HG03025 (cell line): ENCODE measurements around the gene IFI30.

ENCODE experiments used
- ATAC-seq: cut with Tn5 transposase; IDR thresholded peaks from one replicate; pipeline ENCODE4 v1.9.1; 2021; ENCODE audit warnings: mild to moderate bottlenecking, moderate library complexity; ENCODE audit not compliant: unreplicated experiment, low FRiP score

Gene IFI30

DNA sequence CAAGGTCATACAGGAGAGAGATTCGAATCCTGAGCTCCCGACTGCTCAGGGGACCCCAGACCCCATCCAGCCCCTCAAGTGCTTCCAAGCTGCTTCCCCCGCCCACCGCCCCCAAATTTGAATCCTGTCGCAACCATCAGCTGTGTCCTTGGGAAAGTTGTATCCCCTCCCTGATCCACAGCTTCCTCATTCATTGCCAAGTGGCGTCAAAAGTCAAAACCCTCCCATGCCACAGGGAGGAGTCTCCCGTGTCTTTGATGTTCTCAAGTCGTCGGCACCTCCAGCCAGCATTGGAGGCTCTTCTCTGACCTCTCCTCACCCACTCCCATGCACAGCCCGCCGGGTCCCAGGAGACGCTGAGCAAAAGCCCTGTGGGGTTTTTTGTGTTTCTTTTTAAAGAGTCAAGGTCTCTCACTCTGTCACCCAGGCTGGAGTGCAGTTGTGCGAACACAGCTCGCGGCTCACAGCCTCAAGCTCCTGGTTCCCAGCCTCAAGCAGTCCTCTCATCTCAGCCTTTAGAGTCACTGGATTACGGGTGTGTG lies 2.8 kb upstream of the IFI30 start:
- ATAC-seq: no peak

DNA sequence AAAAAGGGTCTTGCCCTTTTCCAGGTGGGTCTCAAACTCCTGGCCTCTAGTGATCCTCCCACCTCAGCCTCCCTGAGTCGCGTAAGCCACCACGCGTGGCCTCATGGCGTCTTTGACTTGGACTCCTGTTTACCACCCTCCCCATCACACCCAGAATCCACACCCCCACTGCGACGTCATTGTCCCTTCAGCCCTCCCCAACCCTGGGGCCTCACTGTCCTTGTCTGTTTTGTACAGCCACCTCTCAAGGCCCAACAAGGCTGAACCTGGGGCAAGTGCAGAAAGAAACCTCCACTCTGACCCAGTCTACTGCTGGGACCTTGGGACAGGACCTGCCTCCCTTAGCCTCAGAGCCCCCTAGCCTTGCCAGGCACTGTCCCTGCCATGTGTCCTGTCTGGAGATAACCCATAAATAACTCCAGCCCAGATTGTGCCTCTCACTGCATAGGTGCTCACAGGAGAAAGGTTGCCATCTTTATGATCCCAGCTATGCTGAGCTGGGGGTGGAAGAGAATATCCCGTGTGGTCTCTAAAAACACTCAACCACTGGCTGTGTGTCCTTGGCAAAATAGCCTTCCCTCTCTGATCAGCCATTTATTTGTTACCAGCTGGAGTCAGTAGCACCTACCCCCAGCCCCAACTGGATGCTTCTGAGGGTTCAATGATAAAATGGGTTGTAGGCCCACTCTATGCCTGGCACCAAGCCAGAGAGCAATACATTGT lies 1.8 kb upstream of the IFI30 start:
- no peak for ATAC-seq

DNA sequence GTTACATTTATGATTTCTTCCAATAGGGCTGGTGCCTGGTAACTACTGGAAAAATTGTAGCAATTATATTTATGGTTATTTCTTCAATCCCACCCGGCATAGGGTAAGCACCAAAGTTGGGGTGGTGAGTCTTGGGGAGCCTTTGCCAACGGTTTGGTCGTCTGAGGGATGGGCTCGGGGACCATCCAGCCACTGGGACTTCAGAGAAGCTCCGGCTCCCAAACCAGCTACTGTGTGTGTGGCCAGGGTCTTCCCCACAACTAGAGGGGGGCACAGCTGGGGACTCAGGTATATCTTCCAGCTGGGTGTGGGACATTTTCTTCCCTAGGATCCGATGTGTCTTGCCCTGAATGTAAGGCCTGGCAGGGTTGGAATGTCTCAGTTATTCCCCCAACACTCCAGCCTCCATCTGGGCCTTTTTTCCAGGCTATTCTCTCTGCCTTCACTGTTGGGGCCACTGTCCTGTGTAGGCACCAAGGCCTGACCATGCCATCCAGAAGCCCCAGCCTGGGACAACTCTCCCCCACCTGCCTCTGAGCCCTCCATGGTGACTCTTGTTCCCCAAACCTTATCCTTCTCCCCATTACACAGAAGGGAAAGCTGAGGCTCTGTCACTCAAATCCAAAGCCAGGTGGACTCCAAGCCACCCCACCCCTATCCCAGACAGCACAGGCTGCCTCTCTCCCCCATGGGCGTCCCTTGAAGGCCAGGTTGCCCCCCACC lies 1.1 kb upstream of the IFI30 start:
- no peak for ATAC-seq

DNA sequence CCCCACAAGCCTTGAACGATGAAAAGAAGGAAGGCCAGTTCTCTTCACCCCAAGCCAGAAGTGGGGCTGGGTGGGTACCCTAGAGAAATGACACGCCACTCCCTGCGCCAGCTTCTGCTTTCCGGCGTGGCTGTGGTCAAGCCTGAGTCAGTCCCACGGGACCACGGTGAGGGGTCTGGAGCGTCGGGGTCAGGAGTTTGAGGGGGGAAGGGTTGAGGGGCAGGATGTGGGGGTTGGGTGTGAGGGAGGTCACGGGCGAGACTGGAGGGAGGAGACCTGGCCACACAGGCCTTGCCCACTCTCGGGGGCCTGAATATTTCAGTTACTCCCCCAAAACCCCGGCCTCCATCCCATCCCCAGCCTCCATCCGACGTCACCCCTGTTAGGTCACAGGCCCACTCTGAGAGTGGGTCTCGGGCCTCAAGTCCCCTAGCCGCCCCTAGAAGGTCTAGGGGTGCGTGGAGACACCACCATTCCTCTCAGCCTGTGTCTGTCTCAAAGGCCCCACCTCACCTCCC lies 500 bp upstream of the IFI30 start:
- no peak for ATAC-seq

DNA sequence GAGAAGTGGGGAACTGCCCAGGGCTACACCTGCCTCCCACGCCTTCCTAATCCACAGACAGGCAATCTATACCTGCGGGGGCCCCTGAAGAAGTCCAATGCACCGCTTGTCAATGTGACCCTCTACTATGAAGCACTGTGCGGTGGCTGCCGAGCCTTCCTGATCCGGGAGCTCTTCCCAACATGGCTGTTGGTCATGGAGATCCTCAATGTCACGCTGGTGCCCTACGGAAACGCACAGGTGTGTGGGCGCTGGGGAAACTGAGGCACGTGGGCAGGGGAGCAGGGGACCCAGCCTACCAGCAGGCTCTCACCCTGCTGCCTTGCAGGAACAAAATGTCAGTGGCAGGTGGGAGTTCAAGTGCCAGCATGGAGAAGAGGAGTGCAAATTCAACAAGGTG lies 1.4 kb downstream of the IFI30 start:
- ATAC-seq: no peak

DNA sequence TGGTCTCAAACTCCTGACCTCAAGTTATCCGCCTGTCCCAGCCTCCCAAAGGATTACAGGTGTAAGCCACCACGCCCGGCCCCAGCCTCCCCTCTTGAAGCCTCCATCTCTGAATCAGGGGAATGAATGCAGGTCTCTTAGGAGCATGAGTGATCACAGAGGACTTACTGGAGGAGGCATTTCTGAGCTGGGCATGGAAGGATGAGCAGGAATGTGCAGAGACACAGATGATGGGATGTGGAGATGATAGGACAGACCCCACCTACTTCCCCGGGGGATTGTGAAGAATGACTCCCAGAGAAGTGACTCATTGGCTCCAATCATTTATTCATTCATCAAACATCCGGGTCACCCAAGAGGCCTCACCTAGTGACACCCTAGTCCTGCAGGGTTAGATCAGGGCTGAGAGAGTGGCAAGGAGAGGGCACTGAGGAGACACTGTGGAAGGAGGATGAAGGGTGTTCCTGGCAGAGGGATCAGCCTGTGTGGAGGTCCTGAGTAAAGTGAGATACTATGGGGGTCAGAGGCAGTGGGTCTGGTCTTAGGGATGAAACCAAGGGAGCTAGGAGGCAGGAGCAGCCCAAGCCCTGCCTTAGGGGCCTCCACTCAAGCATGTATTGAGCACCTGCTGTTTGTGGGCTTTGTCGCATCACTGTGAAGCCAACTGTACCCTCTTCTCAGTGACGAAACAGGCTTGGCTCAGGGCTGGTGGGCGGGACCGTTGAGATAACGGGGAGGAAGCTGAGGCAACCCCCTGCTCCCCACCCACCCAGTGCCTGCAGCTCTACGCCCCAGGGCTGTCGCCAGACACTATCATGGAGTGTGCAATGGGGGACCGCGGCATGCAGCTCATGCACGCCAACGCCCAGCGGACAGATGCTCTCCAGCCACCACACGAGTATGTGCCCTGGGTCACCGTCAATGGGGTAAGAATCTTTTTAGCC lies 3.0 kb downstream of the IFI30 start:
- ATAC-seq: no peak

DNA sequence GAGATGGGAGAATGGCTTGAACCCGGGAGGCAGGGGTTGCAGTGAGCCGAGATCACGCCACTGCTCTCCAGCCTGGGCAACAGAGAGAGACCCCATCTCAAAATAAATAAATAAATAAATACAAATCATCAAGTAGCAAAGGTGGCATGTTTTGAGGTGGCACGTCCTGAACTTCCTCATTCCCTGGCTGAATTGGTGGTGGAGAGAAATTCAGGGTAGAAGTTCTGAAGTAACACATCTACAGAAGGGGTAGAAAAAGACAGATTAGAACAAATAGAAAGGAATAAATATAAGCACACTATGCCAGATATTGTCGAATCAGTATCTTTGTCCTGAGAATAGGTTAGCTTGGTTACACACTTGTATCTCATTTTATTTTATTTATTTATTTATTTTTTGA lies 6.3 kb downstream of the IFI30 start:
- ATAC-seq: no peak

DNA sequence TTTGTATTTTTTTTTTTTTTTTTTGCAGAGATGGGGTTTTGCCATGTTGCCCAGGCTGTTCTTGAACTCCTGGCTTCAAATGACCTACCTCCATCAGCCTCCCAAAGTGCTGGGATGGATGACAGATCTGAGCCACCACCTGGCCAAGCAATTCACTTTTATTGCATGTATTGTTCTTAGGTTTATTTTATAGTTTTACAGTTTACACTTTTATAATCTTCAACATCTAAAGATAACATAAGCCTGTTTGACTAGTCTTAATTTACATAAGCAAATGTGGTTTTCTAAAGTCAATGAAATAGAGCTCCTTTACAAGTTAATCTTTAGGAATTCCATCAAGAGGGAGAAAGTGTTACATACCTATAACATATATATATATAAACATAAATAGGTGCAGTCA lies 9.9 kb downstream of the IFI30 start:
- ATAC-seq: no peak

DNA sequence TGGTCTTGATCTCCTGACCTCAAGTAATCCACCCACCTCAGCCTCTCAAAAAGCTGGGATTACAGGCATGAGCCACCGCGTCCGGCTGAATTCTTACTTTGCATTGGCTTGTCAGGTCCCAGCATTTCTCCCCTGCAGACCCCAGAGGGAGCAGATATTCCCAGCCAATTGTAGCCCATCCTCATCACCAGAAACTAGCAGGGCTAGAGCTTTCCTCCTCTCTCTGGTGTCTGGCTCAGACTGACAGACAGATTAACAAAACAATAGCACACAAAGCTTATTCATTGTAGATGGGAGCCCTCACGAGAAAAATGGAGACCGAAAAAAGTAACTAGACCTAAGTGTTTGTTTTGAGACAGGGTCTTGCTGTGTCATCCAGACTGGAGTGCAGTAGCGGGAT lies 11.9 kb downstream of the IFI30 start:
- no peak for ATAC-seq

DNA sequence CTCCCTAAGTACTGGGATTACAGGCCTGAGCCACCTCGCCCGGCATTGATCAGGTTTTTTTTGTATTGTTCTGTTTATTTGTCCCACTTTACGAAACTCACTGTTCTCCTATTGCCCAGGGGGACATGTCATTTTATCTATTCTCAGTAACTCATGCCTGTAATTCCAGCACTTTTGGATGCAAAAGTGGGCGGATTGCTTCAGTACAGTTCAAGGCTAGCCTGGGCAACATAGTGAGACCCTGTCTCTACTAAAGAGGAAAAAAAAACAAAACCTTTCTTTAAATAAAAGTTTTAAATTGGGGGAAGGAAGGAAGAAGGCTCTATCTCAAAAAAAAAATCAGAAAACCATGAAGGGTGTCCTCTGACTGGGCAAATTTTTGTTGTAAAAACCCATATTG lies 16.7 kb downstream of the IFI30 start:
- no peak for ATAC-seq

DNA sequence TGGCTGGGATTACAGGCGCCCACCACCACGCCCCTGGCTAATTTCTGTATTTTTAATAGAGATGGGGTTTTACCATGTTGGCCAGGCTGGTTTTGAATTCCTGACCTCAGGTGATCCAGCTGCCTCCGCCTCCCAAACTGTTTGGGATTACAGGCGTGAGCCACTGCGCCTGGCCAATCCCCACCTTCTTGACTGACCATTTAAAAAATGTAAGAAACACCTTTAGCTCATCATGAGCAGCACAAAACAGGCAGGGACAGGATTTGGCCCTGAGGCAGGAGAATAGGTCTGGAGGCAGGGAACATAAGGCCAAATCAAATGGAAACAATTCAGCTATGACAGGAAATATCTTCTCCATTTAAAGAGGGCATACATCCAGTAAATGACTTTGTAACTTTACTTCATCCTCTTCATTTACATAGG lies 18.0 kb downstream of the IFI30 start:
- ATAC-seq: no peak

DNA sequence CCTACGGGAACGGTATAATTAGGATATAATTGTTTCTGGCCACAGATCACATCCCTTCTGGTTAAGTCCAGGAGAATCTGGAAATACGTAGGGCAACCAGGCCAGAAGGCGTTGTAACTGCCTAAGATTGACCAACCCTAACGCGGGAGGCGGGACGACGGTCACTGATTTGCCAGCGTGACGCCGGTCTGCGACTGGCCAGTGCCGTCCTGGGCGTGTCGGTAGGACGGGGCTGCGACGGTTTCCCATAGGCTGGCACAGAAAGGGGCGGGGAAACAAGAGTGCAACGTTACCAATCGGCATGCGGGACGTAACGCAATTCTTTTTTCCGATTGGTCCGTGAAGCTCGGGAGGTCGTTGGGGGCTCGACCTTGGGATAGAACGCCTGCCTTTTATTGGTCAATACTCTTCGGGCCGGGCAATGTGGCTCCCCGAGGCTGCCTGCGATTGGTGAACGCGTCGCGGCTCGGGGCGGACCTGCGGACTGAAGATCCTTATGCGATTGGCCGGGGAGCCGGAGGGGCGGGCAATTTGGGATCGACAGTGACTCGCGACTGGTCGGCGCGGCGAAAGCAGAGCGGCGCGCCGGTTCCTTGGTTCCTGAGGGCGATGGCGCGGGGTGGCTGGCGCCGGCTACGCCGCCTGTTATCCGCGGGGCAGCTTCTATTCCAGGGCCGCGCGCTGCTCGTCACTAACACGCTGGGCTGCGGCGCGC lies 19.2 kb downstream of the IFI30 start, which contains the start of gene MPV17L2:
Gene MPV17L2 (plus strand): TSS at position 546 of the 715 bp plus-strand sequence. CDS start 64 bp downstream, at position 610.
- peak; percentile 84 for ATAC-seq

DNA sequence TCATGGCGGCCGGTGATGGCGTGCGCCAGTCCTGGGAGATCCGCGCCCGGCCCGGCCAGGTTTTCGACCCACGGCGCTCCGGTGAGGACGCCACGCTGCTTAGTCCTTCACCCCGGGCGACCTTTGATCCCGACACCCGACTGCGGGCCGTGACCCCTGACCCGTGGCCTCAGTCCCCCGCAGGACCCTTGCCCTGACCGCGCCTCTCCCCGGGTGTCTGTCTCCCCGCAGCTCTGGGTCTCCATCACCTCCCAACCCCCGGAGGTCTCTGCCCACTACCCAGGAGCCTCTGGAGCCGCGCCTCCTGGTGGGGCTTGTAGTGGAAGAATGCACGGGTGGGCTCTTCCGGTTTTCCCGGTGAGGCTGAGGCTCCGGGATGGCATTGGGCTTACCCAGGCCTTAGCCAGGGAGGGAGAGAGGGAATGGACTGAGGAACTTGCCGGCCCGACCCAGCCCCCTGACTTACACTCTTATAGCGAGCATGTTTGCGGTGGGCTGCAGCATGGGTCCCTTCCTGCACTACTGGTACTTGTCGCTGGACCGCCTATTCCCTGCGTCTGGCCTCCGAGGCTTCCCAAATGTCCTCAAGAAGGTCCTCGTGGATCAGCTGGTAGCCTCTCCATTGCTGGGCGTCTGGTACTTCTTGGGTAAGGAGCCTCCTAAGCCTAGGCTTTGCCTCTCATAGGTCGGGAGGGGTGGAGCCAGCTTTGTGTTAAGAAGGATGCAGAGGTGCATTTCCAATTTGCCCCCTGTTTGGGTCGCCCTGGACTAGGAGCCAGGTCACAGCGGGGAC lies 20.0 kb downstream of the IFI30 start:
- ATAC-seq: no peak

DNA sequence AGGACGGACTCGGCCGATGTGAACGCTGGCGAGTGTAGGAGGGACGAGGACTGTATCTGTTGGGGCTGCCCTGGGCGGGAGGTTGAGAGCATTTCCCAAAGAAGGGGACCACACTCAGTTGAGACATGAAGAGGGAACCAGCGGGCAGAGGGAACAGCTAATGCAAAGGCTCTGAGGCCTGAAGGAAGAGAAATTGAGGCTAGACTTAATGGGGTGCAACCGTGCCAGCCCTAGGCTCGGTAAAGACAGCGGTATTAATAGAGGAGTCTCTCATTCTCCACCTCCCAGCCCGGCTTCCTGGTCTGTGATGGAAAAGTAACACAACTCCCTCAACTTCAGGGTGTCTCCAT lies 20.5 kb downstream of the IFI30 start:
- ATAC-seq: no peak

DNA sequence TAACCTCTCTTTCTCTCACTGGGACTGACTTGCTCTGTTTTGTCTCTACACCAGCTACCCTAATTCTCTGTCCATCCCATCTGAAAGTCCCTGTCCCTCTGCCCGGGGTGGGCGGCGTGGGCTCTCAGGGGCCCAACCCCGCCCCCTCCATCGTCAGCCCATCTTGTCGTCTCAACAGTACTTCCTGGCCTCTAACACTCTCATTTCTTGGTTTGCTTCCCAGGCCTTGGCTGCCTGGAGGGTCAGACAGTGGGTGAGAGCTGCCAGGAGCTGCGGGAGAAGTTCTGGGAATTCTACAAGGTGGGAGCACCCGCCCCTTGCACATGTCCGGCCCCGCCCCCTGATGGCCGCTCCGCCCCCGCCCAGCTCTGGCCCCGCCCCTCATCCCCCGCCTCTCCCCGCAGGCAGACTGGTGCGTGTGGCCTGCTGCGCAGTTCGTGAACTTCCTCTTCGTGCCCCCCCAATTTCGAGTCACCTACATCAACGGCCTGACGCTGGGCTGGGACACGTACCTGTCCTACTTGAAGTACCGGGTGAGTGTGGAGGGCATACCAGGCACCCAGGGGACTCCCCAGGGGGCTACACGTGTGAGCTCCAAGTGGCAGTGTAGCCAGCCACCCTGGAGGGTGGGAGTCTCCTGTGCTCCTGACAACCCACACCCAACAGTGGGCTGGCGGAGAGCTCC lies 21.1 kb downstream of the IFI30 start:
- no peak for ATAC-seq

DNA sequence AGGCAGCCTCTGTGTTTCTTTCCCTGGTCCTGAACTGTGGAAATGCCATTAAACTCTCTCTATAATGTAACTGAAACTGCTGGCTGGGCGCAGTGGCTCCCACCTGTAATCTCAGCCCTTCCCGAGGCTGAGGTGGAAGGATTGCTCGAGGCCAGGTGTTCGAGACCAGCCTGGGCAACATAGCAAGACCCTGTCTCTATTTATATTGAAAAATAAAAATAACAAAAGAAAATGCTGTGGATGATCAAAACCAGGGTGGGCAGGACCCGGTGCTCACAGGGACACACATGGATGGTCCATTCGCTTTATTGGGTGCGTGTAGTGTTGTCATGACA lies 22.9 kb downstream of the IFI30 start:
- no peak for ATAC-seq

DNA sequence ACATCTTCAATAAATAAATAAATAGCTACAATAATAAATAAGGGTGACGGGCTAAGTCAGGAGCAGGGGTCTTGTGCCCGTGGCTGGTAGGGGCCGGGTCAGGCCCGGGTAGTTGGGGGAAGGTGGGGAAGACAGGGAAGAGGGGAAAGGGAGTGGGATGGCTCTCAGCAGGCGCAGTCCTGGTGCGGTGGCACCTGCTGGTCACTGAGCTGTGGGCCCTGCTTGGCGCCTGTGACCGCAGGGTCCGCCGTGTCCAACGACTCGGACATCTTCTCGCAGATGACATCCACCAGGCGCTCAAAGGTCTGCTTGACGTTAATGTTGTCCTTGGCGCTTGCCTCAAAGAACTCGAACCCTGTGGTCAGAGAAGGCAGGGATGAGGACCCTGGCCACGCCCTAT lies 23.7 kb downstream of the IFI30 start:
- ATAC-seq: no peak

DNA sequence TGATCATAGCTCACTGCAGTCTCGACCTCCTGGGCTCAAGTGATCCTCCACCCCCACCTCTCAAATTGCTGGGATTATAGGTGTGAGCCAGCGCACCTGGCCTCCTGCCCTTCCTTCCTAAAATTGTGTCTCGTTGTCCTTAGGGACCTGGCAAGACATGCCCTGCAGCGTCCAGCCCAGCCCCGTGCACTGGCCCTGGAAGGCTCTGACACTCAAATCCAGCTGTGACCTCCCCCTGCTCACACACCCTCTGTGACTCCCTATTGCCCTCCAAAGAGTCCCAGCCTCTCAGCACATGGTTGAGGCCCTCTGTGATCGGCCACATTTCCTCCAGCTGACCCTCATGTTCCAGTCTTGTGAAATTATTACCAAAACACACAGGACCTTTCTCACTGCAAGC lies 24.3 kb downstream of the IFI30 start:
- ATAC-seq: no peak

DNA sequence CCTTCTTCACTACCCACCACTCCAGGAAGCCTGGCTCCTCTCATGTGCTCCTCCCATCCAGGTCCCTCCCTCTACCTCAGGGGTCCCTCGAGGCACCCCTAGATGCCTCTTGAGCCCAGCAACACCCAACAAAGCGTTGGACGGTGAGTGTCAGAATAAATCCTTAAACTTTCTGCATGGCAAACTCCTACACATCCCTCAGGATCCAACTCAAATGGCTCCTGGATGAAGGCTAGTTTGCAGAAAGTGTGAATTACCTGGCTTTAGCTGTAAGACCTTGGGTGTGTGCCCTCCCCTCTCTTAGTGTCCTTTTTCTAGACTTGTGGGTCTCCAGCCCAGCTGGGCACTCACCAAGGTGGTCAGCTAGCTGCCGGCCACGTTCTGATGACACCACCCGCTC lies 24.8 kb downstream of the IFI30 start:
- ATAC-seq: no peak
